ENCODE measurements around the gene SPDYE4.

DNA sequence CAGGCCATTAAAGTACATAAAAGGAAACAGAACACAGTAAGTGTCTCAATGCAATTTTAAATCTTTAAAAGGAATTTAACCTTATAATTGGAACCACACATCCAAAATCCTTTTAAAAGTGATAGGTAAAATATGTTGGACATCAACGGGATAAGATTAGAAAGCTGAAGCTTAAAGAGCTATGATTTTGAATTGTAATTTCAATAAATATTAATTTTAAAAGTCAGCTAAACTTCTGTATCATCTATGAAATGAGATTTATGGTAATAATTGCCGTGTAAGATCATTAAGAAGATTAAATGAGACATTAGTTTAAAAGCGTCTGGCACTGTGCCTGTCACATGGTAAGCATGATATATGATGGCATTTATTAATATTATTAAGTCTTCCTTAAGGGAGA lies 45.0 kb downstream of the SPDYE4 start:
- no peak for TF ChIP-seq GABPA (IDR thresholded peaks at IDR 0.05; ENCODE audit: low read depth)
- TF ChIP-seq TAF1 (IDR thresholded peaks at IDR 0.05; ENCODE audit: borderline replicate concordance, low read depth, low read length): no peak
- TF ChIP-seq POLR2AphosphoS5 (IDR thresholded peaks at IDR 0.05; ENCODE audit: low read depth, low read length): no peak
- TF ChIP-seq, protein P1, sequence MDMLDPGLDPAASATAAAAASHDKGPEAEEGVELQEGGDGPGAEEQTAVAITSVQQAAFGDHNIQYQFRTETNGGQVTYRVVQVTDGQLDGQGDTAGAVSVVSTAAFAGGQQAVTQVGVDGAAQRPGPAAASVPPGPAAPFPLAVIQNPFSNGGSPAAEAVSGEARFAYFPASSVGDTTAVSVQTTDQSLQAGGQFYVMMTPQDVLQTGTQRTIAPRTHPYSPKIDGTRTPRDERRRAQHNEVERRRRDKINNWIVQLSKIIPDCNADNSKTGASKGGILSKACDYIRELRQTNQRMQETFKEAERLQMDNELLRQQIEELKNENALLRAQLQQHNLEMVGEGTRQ (IDR thresholded peaks at IDR 0.05; ENCODE audit: borderline replicate concordance, low read depth, low read length): no peak
- TF ChIP-seq, protein P2, sequence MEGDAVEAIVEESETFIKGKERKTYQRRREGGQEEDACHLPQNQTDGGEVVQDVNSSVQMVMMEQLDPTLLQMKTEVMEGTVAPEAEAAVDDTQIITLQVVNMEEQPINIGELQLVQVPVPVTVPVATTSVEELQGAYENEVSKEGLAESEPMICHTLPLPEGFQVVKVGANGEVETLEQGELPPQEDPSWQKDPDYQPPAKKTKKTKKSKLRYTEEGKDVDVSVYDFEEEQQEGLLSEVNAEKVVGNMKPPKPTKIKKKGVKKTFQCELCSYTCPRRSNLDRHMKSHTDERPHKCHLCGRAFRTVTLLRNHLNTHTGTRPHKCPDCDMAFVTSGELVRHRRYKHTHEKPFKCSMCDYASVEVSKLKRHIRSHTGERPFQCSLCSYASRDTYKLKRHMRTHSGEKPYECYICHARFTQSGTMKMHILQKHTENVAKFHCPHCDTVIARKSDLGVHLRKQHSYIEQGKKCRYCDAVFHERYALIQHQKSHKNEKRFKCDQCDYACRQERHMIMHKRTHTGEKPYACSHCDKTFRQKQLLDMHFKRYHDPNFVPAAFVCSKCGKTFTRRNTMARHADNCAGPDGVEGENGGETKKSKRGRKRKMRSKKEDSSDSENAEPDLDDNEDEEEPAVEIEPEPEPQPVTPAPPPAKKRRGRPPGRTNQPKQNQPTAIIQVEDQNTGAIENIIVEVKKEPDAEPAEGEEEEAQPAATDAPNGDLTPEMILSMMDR (IDR thresholded peaks at IDR 0.05): no peak
- no peak for TF ChIP-seq EZH2phosphoT487 (IDR thresholded peaks at IDR 0.05; ENCODE audit: borderline replicate concordance, low read depth)
- TF ChIP-seq SMC3 (IDR thresholded peaks at IDR 0.05; ENCODE audit: low read depth, low read length): no peak
- TF ChIP-seq, protein P3, sequence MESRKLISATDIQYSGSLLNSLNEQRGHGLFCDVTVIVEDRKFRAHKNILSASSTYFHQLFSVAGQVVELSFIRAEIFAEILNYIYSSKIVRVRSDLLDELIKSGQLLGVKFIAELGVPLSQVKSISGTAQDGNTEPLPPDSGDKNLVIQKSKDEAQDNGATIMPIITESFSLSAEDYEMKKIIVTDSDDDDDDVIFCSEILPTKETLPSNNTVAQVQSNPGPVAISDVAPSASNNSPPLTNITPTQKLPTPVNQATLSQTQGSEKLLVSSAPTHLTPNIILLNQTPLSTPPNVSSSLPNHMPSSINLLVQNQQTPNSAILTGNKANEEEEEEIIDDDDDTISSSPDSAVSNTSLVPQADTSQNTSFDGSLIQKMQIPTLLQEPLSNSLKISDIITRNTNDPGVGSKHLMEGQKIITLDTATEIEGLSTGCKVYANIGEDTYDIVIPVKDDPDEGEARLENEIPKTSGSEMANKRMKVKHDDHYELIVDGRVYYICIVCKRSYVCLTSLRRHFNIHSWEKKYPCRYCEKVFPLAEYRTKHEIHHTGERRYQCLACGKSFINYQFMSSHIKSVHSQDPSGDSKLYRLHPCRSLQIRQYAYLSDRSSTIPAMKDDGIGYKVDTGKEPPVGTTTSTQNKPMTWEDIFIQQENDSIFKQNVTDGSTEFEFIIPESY (IDR thresholded peaks at IDR 0.05; ENCODE audit: borderline replicate concordance, low read depth): no peak
- TF ChIP-seq RAD21 (IDR thresholded peaks at IDR 0.05; ENCODE audit: low read length): no peak
- TF ChIP-seq, protein P4, sequence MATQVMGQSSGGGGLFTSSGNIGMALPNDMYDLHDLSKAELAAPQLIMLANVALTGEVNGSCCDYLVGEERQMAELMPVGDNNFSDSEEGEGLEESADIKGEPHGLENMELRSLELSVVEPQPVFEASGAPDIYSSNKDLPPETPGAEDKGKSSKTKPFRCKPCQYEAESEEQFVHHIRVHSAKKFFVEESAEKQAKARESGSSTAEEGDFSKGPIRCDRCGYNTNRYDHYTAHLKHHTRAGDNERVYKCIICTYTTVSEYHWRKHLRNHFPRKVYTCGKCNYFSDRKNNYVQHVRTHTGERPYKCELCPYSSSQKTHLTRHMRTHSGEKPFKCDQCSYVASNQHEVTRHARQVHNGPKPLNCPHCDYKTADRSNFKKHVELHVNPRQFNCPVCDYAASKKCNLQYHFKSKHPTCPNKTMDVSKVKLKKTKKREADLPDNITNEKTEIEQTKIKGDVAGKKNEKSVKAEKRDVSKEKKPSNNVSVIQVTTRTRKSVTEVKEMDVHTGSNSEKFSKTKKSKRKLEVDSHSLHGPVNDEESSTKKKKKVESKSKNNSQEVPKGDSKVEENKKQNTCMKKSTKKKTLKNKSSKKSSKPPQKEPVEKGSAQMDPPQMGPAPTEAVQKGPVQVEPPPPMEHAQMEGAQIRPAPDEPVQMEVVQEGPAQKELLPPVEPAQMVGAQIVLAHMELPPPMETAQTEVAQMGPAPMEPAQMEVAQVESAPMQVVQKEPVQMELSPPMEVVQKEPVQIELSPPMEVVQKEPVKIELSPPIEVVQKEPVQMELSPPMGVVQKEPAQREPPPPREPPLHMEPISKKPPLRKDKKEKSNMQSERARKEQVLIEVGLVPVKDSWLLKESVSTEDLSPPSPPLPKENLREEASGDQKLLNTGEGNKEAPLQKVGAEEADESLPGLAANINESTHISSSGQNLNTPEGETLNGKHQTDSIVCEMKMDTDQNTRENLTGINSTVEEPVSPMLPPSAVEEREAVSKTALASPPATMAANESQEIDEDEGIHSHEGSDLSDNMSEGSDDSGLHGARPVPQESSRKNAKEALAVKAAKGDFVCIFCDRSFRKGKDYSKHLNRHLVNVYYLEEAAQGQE (IDR thresholded peaks at IDR 0.05; ENCODE audit: low read depth, low read length): no peak
- TF ChIP-seq FOXM1 (IDR thresholded peaks at IDR 0.05; ENCODE audit: low read depth): no peak
- TF ChIP-seq, protein P5, sequence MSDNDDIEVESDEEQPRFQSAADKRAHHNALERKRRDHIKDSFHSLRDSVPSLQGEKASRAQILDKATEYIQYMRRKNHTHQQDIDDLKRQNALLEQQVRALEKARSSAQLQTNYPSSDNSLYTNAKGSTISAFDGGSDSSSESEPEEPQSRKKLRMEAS (IDR thresholded peaks at IDR 0.05; ENCODE audit: low read depth): no peak
- TF ChIP-seq, protein P6, sequence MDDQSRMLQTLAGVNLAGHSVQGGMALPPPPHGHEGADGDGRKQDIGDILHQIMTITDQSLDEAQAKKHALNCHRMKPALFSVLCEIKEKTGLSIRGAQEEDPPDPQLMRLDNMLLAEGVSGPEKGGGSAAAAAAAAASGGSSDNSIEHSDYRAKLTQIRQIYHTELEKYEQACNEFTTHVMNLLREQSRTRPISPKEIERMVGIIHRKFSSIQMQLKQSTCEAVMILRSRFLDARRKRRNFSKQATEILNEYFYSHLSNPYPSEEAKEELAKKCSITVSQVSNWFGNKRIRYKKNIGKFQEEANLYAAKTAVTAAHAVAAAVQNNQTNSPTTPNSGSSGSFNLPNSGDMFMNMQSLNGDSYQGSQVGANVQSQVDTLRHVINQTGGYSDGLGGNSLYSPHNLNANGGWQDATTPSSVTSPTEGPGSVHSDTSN (IDR thresholded peaks at IDR 0.05): no peak
